ENCODE results near the gene ZFYVE28.

ZFYVE28 gene

GRCh38 chr4:2427383-2428334 lies 9.2 kb upstream of the ZFYVE28 start:
- no peak for DNase-seq

GRCh38 chr4:2426711-2427275 lies 8.3 kb upstream of the ZFYVE28 start:
- no peak for DNase-seq

GRCh38 chr4:2426069-2426397 lies 7.6 kb upstream of the ZFYVE28 start:
- no peak for DNase-seq

- no peak for DNase-seq
Measured at GRCh38 chr4:2425386-2426068, 7.1 kb upstream of the ZFYVE28 start.

- no peak for DNase-seq
Measured at GRCh38 chr4:2424581-2424980, 6.1 kb upstream of the ZFYVE28 start.

- DNase-seq = no peak
Measured at GRCh38 chr4:2423695-2424094, 5.2 kb upstream of the ZFYVE28 start.

- DNase-seq = no peak
Measured at GRCh38 chr4:2423066-2423465, 4.6 kb upstream of the ZFYVE28 start.

- DNase-seq = no peak
Measured at GRCh38 chr4:2421928-2422327, 3.5 kb upstream of the ZFYVE28 start.

GRCh38 chr4:2419814-2420213 lies 1.4 kb upstream of the ZFYVE28 start:
- no peak for DNase-seq

GRCh38 chr4:2418650-2419571 lies 466 bp upstream of the ZFYVE28 start, which contains the start of gene CFAP99:
Gene CFAP99 (plus strand): TSS chr4:2418955.
- peak; percentile 97 for DNase-seq

- DNase-seq = no peak
Measured at GRCh38 chr4:2417226-2417764, 1.1 kb downstream of the ZFYVE28 start.

- no peak for DNase-seq
Measured at GRCh38 chr4:2416564-2417225, 1.8 kb downstream of the ZFYVE28 start.

- no peak for DNase-seq
Measured at GRCh38 chr4:2415881-2416563, 2.4 kb downstream of the ZFYVE28 start.

GRCh38 chr4:2415213-2415612 lies 3.2 kb downstream of the ZFYVE28 start:
- no peak for DNase-seq

GRCh38 chr4:2413821-2414610 lies 4.4 kb downstream of the ZFYVE28 start:
- DNase-seq = no peak

- peak; percentile 72 for DNase-seq
Measured at GRCh38 chr4:2412885-2413716, 5.3 kb downstream of the ZFYVE28 start.

GRCh38 chr4:2412534-2412884 lies 5.9 kb downstream of the ZFYVE28 start:
- DNase-seq = peak; percentile 55 to 60

GRCh38 chr4:2411786-2412510 lies 6.5 kb downstream of the ZFYVE28 start:
- DNase-seq = no peak

- DNase-seq = no peak
Measured at GRCh38 chr4:2409381-2409783, 9.1 kb downstream of the ZFYVE28 start.
